ENCODE data around the gene MICAL2.

The MICAL2 gene

DNA sequence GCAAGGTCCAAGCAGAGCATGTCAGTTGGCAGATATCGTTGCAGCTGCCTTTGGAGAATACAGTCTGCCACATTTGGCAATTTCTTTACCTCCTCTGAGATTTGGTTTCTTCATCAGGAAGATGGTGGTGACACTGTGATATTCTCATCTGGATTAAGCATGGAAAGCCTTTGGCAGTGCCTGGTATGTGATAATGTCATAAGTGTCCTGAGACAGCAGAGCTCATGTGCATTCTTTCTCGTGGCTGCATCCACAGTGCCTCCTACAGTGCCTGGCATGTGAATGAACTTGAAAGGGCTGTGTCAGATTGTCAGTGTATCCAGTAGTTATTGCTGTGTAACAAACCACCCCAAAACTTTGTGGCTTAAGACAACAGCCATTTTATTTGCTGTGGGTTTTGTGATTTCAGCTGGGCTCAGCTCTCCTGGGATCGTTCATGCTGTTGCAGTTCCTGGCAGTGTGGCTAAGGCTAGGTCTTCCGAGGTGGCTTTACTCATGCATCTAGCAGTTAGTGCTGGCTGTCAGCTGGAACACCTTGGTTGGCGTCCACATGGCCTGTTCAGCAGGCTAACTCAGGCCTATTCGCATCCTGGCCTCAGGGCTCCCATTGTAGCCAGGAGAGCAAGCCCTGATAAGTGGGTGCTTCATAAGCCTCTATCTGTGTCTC is 35.7 kb upstream of the MICAL2 start:
- no peak overlapping the region for H3K27ac ChIP-seq
- TF ChIP-seq CTCF (conservative IDR thresholded peaks at IDR 0.05) = no peak

DNA sequence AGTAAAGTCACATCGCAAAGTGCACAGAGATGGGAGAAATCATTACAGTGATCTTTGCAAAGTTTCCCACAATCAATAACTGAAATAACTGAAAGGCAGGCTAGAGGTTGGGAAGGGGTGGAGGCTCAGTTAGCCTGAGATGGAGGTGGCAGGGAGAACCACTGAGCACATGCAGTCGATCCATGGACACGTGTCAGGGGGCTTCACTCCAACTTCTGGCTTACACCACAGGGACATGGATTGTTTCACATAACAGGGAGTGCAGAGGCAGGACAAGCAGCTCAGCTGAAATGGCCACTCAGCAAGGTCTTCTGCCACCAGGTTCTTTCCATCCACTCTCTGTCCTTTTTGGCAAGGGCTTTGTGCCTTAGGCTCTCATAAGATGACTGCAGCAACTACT is 35.1 kb upstream of the MICAL2 start:
- no peak for TF ChIP-seq CTCF (conservative IDR thresholded peaks at IDR 0.05)
- H3K27ac ChIP-seq = no peak overlapping the region

DNA sequence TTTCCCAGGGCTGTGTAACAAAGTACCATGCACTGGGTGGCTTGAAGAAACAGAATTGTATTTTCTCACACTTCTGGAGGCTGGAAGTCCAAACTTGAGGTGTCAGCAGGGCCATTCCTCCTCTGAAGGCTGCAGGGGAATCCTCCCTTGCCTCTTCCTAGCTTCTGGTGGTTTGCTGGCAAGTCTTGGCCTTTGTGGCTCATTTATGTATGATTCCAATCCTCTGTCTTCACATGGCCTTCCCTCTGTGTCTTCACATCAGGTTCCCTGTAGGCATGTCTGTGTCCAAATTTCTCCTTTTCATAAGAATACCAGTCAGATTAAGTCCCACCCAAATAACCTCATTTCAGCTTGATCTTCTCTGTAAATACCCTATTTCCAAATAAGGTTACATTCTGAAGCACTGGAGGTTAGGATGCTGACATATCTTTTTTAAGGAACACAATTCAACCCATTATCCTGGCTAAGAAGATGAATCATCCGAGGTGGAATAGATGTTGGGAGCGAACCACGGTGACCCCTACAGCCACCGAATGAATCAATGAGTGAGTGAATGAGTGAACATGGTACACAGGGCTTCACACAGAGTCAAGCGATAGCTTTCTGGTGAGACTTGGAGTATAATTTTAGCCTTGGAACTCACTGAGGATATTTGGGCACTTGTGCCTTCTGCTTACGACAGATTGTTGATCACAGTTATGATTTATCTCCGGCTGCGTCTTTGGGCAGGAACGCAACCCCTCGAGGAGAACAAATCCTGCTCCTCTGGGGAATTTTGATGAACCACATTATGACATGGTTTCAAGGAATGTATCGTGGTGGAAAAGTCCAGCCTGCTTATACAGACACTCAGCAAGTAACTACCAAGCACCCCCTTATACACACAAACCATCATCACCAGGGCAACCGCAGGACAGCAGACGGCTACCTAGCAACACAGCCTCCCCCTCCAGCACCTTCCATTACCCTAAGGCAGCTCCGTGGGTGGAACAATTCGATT is 34.3 kb upstream of the MICAL2 start:
- no peak for TF ChIP-seq CTCF (conservative IDR thresholded peaks at IDR 0.05)
- H3K27ac ChIP-seq = no peak overlapping the region

DNA sequence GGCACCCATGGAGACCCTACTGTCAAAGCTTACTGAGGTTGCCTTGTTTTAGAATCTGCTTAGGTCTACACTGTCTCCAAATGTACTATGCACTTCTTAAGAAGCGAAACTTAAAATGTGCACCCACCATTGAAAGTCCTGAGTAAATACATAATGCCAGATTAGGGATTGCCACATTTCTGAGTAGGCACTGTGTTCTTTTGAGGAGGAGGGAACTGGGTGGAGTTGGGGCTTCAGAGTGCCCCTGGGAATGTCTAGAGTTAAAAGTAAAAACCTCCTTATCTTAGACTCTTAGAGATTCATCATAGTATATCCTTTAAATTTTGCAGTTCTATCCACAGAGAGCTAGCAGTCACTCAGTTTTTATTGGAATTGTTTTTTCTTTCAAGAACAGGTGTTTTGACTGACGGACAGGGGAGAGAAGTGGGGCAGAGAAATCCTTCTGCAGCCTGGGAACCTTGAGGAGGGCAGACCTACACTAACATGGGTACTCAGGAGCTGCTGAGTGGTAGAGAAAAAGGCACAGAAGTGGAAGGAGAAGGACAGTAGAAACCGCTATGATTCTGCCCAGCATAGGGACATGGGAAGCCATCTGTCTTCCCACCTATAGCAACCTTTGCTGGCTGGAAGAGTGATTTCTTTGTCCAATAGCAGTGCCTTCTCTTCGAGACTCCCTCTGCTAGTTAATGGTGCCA is 33.4 kb upstream of the MICAL2 start:
- H3K27ac ChIP-seq = no peak overlapping the region
- TF ChIP-seq CTCF (conservative IDR thresholded peaks at IDR 0.05) = no peak

GRCh38 chr11:12077535-12078280 is 32.7 kb upstream of the MICAL2 start:
- no peak for TF ChIP-seq CTCF (conservative IDR thresholded peaks at IDR 0.05)
- H3K27ac ChIP-seq = no peak overlapping the region

GRCh38 chr11:12079726-12080556 is 30.4 kb upstream of the MICAL2 start:
- no peak for TF ChIP-seq CTCF (conservative IDR thresholded peaks at IDR 0.05)

More at GRCh38 chr11:12079726-12080556, 30.4 kb upstream of the MICAL2 start:
- H3K27ac ChIP-seq = no peak overlapping the region

Measured in VCaP (cell line).